Panc1 (cell line): Measurements from ENCODE around the gene IQUB. TPM values are rescaled to one million over a fixed set of nuclear protein-coding genes. Genes with fewer than 3 reads are reported as not detected.

ENCODE experiments used
- ATAC-seq: fragments of 200-7000 bp; cut with Tn5 transposase; 2 replicates; pipeline ENCODE4 v1.9.1; 2020; ENCODE audit warnings: mild to moderate bottlenecking, moderate library complexity
- BruUV-seq: library from RNA; stranded (reverse); fragments of 400-500 nt; replicated peaks from 2 replicates; lab custom pipeline; 2021; lab: Mats Ljungman, UMichigan
- CTCF ChIA-PET: fragments of 300-600 bp; sonication (Branson Sonifier 250); formaldehyde crosslinking; loops from one replicate; lab custom pipeline; 2022; ENCODE audit warnings: antibody characterized with exemption; lab: Charles Lee
- POLR2A ChIA-PET: fragments of 300-600 bp; sonication (Branson Sonifier 250); formaldehyde crosslinking; loops from one replicate; lab custom pipeline; 2022; ENCODE audit warnings: antibody characterized with exemption; lab: Charles Lee
- DNase-seq: peaks from one replicate; pipeline ENCODE4 v3.0.0-alpha.2; 2010; ENCODE audit warnings: low read depth, low spot score
- H3K27ac ChIP-seq: 2 replicates; pipeline ENCODE4 v1.5.1; 2011; ENCODE audit warnings: mild to moderate bottlenecking, low read length, inconsistent platforms
- H3K27me3 ChIP-seq: fragments of 200-500 bp; sonication (Bioruptor generic); 2 replicates; pipeline ENCODE4 v1.6.0; 2014; ENCODE audit warnings: low read length, inconsistent platforms; ENCODE audit not compliant: control insufficient read depth, insufficient read depth
- H3K36me3 ChIP-seq: fragments of 200-500 bp; sonication (Bioruptor generic); 2 replicates; pipeline ENCODE4 v1.5.1; 2014; ENCODE audit warnings: inconsistent platforms, mild to moderate bottlenecking, low read length, moderate library complexity; ENCODE audit not compliant: control insufficient read depth, insufficient read depth
- H3K4me1 ChIP-seq: 2 replicates; pipeline ENCODE4 v1.5.1; 2011; ENCODE audit warnings: inconsistent platforms, mild to moderate bottlenecking, low read length, moderate library complexity; ENCODE audit not compliant: control insufficient read depth, insufficient read depth
- H3K4me3 ChIP-seq, 2 experiments: 2 replicates each; pipeline ENCODE4 v1.5.1; 2011 to 2012; ENCODE audit warnings: low read depth in 2 of 2, low read length in 2 of 2, mild to moderate bottlenecking in 2 of 2, inconsistent platforms in 1 of 2, moderate library complexity in 1 of 2
- H3K9me3 ChIP-seq: fragments of 200-500 bp; sonication (Bioruptor generic); 2 replicates; pipeline ENCODE4 v1.5.1; 2014; ENCODE audit warnings: low read depth, mild to moderate bottlenecking, inconsistent platforms, low read length, moderate library complexity; ENCODE audit not compliant: control insufficient read depth, insufficient read depth
- POLR2AphosphoS5 ChIP-seq: IDR thresholded peaks from 2 replicates; pipeline ENCODE4 v1.6.1; 2012; ENCODE audit warnings: mild to moderate bottlenecking, low read depth, low read length, moderate library complexity
- SIN3A ChIP-seq: IDR thresholded peaks from 2 replicates; pipeline ENCODE4 v1.6.1; 2012; ENCODE audit warnings: low read depth, mild to moderate bottlenecking, low read length, moderate library complexity, borderline replicate concordance; ENCODE audit not compliant: insufficient read depth
- TCF7L2 ChIP-seq: IDR thresholded peaks from 2 replicates; pipeline ENCODE4 v1.6.1; 2011; ENCODE audit warnings: mild to moderate bottlenecking, low read depth, low read length, inconsistent platforms
- in situ Hi-C: cut with HindIII; loops from 2 replicates; pipeline ENCODE4 v1.10.0; 2016; ENCODE audit warnings: low sequenced_read_pairs, low pct_unique_long_range_greater_than_20kb
- intact Hi-C: fragments of 100-400 bp; cut with micrococcal nuclease; formaldehyde crosslinking; loops from one replicate; pipeline ENCODE4 v1.10.0; 2022; ENCODE audit not compliant: unreplicated experiment
- total RNA-seq: library from RNA; stranded (reverse); gene quantifications from one replicate; pipeline ENCODE4 v1.2.1, GENCODE V29; 2021; ENCODE audit not compliant: unreplicated experiment
- TF ChIP-seq, protein P1 (sequence below), 2 experiments: IDR thresholded peaks; 2 replicates each; pipeline ENCODE4 v1.6.1; 2011 to 2012; ENCODE audit warnings: low read depth in 2 of 2, control low read depth in 1 of 2, low read length in 1 of 2, mild to moderate bottlenecking in 1 of 2, moderate library complexity in 1 of 2; ENCODE audit not compliant: insufficient read depth in 1 of 2
- TF ChIP-seq, protein P2 (sequence below): fragments of 450-650 bp; IDR thresholded peaks from 2 replicates; pipeline ENCODE4 v1.5.1; 2017; ENCODE audit warnings: mild to moderate bottlenecking

The IQUB gene
- total RNA-seq, 1 experiment from 2014 or later: 0.59 TPM

DNA sequence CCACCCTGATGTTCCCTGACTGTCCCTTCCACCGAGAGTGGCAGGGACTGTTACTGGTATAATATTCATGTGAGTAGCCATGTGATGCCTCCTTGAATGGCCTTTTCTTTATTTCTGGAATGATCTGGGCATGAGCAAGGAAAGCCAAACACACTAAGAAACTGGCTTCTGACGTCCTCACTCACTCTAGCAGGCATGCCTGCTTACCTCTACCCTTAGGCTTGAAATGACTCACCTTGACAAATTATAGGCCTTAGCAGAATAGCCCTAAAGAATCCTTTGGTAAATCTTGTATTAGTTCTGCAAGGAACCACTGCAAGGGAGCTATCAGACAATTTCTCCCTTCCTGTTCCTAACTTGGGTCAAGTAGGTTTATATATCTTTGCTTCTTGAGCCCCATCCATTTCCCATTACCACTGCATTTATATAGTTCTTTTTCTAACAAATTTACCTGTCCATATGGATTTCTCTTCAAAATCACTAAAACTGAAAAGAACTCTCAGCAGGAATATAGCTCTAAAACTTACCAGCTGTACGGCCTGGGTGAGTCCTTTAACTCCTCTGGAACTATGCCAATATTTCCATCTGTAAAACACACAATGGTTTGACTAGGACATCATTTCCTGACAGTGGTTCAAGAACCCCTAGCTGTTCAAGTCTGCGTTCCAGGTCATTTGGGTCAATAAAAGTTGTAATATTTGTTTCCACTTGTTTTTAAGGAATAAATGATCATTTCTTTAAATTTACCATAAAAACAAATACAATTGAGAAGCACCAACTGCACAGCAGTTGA, 36.2 kb upstream of the IQUB start:
- Histone ChIP-seq H3K27me3 (peaks cover 2% of the 10 kb centered on the region; the same call in 1 of the 2 replicates), H3K4me1 (no peaks in the 10 kb centered on the region), H3K36me3 (no peaks in the 10 kb centered on the region), H3K27ac (no peak overlapping the region), H3K9me3 (no peaks in the 10 kb centered on the region), H3K4me3 (no peak overlapping the region)
- CTCF ChIA-PET: no interaction called here
- TF ChIP-seq, protein P1, sequence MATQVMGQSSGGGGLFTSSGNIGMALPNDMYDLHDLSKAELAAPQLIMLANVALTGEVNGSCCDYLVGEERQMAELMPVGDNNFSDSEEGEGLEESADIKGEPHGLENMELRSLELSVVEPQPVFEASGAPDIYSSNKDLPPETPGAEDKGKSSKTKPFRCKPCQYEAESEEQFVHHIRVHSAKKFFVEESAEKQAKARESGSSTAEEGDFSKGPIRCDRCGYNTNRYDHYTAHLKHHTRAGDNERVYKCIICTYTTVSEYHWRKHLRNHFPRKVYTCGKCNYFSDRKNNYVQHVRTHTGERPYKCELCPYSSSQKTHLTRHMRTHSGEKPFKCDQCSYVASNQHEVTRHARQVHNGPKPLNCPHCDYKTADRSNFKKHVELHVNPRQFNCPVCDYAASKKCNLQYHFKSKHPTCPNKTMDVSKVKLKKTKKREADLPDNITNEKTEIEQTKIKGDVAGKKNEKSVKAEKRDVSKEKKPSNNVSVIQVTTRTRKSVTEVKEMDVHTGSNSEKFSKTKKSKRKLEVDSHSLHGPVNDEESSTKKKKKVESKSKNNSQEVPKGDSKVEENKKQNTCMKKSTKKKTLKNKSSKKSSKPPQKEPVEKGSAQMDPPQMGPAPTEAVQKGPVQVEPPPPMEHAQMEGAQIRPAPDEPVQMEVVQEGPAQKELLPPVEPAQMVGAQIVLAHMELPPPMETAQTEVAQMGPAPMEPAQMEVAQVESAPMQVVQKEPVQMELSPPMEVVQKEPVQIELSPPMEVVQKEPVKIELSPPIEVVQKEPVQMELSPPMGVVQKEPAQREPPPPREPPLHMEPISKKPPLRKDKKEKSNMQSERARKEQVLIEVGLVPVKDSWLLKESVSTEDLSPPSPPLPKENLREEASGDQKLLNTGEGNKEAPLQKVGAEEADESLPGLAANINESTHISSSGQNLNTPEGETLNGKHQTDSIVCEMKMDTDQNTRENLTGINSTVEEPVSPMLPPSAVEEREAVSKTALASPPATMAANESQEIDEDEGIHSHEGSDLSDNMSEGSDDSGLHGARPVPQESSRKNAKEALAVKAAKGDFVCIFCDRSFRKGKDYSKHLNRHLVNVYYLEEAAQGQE (IDR thresholded peaks at IDR 0.05; ENCODE audit: insufficient read depth in 1 of 2, low read depth in 2 of 2, low read length in 1 of 2): no peak
- TF ChIP-seq, protein P2, sequence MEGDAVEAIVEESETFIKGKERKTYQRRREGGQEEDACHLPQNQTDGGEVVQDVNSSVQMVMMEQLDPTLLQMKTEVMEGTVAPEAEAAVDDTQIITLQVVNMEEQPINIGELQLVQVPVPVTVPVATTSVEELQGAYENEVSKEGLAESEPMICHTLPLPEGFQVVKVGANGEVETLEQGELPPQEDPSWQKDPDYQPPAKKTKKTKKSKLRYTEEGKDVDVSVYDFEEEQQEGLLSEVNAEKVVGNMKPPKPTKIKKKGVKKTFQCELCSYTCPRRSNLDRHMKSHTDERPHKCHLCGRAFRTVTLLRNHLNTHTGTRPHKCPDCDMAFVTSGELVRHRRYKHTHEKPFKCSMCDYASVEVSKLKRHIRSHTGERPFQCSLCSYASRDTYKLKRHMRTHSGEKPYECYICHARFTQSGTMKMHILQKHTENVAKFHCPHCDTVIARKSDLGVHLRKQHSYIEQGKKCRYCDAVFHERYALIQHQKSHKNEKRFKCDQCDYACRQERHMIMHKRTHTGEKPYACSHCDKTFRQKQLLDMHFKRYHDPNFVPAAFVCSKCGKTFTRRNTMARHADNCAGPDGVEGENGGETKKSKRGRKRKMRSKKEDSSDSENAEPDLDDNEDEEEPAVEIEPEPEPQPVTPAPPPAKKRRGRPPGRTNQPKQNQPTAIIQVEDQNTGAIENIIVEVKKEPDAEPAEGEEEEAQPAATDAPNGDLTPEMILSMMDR: no peak
- TF ChIP-seq POLR2AphosphoS5: no peak
- TF ChIP-seq SIN3A: no peak
- no peak for TF ChIP-seq TCF7L2
- POLR2A ChIA-PET: no interaction called here
- in situ Hi-C loops: no loop called here
- intact Hi-C loops: no loop called here
- ATAC-seq (no peak), DNase-seq (no peak)
- no TSS peak for BruUV-seq

DNA sequence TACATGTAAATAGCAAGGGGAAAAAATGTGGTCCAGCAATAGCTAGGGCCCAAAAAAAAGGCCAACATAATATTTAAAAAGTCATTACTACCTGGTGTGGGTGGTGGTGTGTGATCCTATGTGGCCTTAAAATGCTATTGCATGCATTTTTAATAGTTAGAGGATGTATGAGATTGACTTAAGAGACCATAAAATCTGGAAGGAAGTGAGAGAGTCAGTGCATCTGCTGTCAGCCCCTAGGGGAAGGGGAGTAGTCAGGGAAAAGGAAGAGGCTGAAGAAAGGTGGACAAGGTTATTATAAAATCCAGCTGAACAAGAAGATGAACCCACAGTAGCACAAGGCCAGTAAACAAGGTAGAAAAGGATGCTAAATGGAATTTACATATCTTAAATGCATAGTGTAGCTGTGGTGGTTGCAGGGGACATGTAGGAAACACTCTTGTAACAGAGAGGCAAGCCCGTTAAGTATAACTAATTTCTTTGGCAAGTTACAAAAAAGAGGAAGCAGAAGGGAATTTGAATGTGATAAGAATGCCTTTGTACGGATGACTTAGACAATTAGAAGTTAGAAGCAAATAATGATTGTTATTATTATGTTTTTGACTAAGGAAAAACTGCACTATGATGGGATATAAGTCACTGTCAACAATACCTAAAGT, 35.1 kb upstream of the IQUB start:
- ATAC-seq (no peak), DNase-seq (no peak)
- no peak overlapping the region for H3K27ac ChIP-seq
- intact Hi-C loops: no loop called here
- H3K4me3 ChIP-seq: no peak overlapping the region
- no TSS peak for BruUV-seq
- in situ Hi-C loops: no loop called here
- ChIA-PET POLR2A (no interaction called here), CTCF (no interaction called here)
- TF ChIP-seq POLR2AphosphoS5: no peak
- TF ChIP-seq SIN3A: no peak
- TF ChIP-seq, protein P1 (IDR thresholded peaks at IDR 0.05; ENCODE audit: insufficient read depth in 1 of 2, low read depth in 2 of 2, low read length in 1 of 2): no peak
- TF ChIP-seq TCF7L2: no peak
- TF ChIP-seq, protein P2: no peak
- H3K27me3 ChIP-seq: 0 out of 2 replicates have a peak, but pooled peaks cover 2% of the 10 kb centered on the region
- no peaks in the 10 kb centered on the region for H3K4me1 ChIP-seq
- no peaks in the 10 kb centered on the region for H3K36me3 ChIP-seq
- H3K9me3 ChIP-seq: no peaks in the 10 kb centered on the region
